ENCODE measurements around the gene ERLEC1. TPM values are rescaled to one million over a fixed set of nuclear protein-coding genes. Genes with fewer than 3 reads are reported as not detected.
"Not testable (repeated sequence)": the region's sequence is repeated elsewhere in the genome, so short reads cannot be mapped to it uniquely, and the experiment has no call there.

The ERLEC1 gene
- polyA plus RNA-seq, 1 donor from 2014 or later, result 88.6 TPM

DNA sequence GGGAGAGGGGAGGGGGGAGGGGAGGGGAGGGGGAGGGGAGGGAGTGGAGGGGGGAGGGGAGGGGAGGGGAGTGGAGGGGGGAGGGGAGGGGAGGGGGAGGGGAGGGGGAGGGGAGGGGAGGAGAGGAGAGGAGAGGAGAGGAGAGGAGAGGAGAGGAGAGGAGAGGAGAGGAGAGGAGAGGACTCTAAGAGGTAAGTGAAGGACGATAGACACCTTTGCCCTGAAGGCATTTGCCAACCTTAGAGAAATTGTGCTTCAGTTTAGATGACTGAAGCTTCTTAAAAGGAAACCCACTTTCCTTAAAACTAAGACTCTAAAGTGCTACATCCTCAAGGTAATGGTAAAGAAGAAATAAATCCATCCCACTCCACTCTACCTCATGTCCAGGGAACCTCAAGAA is 53.7 kb downstream of the ERLEC1 start:
- no peaks in the 10 kb centered on the region for H4K20me1 ChIP-seq (ENCODE audit: insufficient read depth)
- no peak overlapping the region for H3K27ac ChIP-seq (ENCODE audit: low read length)
- no peaks in the 10 kb centered on the region for H3F3A ChIP-seq (ENCODE audit: insufficient read depth, low read length, poor library complexity, severe bottlenecking)
- no peak overlapping the region for H2AFZ ChIP-seq (ENCODE audit: low read depth, low read length)
- H3K9ac ChIP-seq (ENCODE audit: low read length), result no peak overlapping the region
- no peak for TF ChIP-seq RAD21 (conservative IDR thresholded peaks at IDR 0.05)
- no peak for TF ChIP-seq SMC3 (conservative IDR thresholded peaks at IDR 0.05; ENCODE audit: poor library complexity)
- TF ChIP-seq POLR2AphosphoS5 (IDR thresholded peaks at IDR 0.05), result no peak
- TF ChIP-seq EP300 (conservative IDR thresholded peaks at IDR 0.05; ENCODE audit: poor library complexity, severe bottlenecking), result no peak
- TF ChIP-seq TAF1 (IDR thresholded peaks at IDR 0.05; ENCODE audit: low read depth), result no peak
- TF ChIP-seq, protein P1, sequence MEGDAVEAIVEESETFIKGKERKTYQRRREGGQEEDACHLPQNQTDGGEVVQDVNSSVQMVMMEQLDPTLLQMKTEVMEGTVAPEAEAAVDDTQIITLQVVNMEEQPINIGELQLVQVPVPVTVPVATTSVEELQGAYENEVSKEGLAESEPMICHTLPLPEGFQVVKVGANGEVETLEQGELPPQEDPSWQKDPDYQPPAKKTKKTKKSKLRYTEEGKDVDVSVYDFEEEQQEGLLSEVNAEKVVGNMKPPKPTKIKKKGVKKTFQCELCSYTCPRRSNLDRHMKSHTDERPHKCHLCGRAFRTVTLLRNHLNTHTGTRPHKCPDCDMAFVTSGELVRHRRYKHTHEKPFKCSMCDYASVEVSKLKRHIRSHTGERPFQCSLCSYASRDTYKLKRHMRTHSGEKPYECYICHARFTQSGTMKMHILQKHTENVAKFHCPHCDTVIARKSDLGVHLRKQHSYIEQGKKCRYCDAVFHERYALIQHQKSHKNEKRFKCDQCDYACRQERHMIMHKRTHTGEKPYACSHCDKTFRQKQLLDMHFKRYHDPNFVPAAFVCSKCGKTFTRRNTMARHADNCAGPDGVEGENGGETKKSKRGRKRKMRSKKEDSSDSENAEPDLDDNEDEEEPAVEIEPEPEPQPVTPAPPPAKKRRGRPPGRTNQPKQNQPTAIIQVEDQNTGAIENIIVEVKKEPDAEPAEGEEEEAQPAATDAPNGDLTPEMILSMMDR (IDR thresholded peaks at IDR 0.05; ENCODE audit: poor library complexity, severe bottlenecking), result no peak
- no peak for TF ChIP-seq EZH2 (IDR thresholded peaks at IDR 0.05; ENCODE audit: borderline replicate concordance, insufficient read depth, low read length, poor library complexity, severe bottlenecking)
- no peak for TF ChIP-seq MXI1 (conservative IDR thresholded peaks at IDR 0.05; ENCODE audit: poor library complexity, severe bottlenecking)
- TF ChIP-seq, protein P2, sequence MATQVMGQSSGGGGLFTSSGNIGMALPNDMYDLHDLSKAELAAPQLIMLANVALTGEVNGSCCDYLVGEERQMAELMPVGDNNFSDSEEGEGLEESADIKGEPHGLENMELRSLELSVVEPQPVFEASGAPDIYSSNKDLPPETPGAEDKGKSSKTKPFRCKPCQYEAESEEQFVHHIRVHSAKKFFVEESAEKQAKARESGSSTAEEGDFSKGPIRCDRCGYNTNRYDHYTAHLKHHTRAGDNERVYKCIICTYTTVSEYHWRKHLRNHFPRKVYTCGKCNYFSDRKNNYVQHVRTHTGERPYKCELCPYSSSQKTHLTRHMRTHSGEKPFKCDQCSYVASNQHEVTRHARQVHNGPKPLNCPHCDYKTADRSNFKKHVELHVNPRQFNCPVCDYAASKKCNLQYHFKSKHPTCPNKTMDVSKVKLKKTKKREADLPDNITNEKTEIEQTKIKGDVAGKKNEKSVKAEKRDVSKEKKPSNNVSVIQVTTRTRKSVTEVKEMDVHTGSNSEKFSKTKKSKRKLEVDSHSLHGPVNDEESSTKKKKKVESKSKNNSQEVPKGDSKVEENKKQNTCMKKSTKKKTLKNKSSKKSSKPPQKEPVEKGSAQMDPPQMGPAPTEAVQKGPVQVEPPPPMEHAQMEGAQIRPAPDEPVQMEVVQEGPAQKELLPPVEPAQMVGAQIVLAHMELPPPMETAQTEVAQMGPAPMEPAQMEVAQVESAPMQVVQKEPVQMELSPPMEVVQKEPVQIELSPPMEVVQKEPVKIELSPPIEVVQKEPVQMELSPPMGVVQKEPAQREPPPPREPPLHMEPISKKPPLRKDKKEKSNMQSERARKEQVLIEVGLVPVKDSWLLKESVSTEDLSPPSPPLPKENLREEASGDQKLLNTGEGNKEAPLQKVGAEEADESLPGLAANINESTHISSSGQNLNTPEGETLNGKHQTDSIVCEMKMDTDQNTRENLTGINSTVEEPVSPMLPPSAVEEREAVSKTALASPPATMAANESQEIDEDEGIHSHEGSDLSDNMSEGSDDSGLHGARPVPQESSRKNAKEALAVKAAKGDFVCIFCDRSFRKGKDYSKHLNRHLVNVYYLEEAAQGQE (IDR thresholded peaks at IDR 0.05; ENCODE audit: borderline replicate concordance), result no peak
- no peaks in the 10 kb centered on the region for H3K9me2 ChIP-seq (ENCODE audit: insufficient read depth, low read length)
- H3K36me3 ChIP-seq (ENCODE audit: insufficient read depth, low read length), result no peaks in the 10 kb centered on the region
- no peak overlapping the region for H3K4me3 ChIP-seq (ENCODE audit: low read length)
- no peak overlapping the region for H3K4me2 ChIP-seq (ENCODE audit: low read length)
- no peaks in the 10 kb centered on the region for H3K79me2 ChIP-seq (replicated peaks; ENCODE audit: insufficient read depth, low read length)
- no peaks in the 10 kb centered on the region for H3K27me3 ChIP-seq (ENCODE audit: insufficient read depth, low read depth, low read length)
- no peaks in the 10 kb centered on the region for H3K9me3 ChIP-seq (ENCODE audit: low read length)

DNA sequence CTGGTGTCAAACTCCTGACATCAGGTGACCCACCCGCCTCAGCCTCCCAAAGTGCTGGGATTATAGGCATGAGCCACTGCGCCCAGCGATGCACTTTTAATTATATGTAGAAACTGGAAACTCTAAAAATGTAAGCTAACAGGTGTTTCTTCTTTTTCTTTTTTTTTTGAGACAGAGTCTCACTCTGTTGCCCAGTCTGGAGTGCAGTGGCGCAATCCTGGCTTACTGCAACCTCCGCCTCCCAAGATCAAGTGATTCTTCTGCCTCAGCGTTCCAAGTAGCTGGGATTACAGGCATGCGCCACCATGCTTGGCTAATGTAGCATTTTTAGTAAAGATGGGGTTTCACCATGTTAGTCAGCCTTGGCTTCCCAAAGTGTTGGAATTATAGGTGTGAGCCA is 54.8 kb downstream of the ERLEC1 start:
- not testable (repeated sequence) for H4K20me1 ChIP-seq (ENCODE audit: insufficient read depth); H3K9ac ChIP-seq (ENCODE audit: low read length)

DNA sequence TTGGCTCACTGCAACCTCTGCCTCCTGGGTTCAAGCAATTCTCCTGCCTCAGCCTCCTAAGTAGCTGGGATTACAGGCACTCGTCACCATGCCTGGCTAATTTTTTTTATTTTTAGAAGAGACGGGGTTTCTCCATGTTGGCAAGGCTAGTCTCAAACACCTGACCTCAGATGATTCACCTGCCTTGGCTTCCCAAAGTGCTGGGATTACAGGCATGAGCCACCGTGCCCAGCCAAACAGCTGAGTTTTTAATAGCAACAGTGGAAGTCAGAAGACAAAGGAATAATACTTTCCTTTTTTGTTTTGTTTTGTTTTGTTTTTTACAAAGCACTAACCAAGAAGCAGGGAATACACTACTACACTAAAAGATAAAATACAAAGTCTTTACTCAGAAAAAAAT is 56.0 kb downstream of the ERLEC1 start:
- Histone ChIP-seq H3K36me3 (ENCODE audit: insufficient read depth, low read length) (no peaks in the 10 kb centered on the region), H3K9ac (ENCODE audit: low read length) (no peak overlapping the region), H3K9me2 (ENCODE audit: insufficient read depth, low read length) (no peaks in the 10 kb centered on the region), H3K4me3 (ENCODE audit: low read length) (no peak overlapping the region), H3K9me3 (ENCODE audit: low read length) (no peaks in the 10 kb centered on the region), H4K20me1 (ENCODE audit: insufficient read depth) (no peaks in the 10 kb centered on the region), H3K79me2 (replicated peaks; ENCODE audit: insufficient read depth, low read length) (no peaks in the 10 kb centered on the region), H2AFZ (ENCODE audit: low read depth, low read length) (no peak overlapping the region), H3K27me3 (ENCODE audit: insufficient read depth, low read depth, low read length) (no peaks in the 10 kb centered on the region), H3K27ac (ENCODE audit: low read length) (no peak overlapping the region), H3F3A (ENCODE audit: insufficient read depth, low read length, poor library complexity, severe bottlenecking) (no peaks in the 10 kb centered on the region), H3K4me2 (ENCODE audit: low read length) (no peak overlapping the region)
- no peak for TF ChIP-seq POLR2AphosphoS5 (IDR thresholded peaks at IDR 0.05)
- TF ChIP-seq RAD21 (conservative IDR thresholded peaks at IDR 0.05), result no peak
- TF ChIP-seq SMC3 (conservative IDR thresholded peaks at IDR 0.05; ENCODE audit: poor library complexity), result no peak
- TF ChIP-seq TAF1 (IDR thresholded peaks at IDR 0.05; ENCODE audit: low read depth), result no peak
- no peak for TF ChIP-seq EZH2 (IDR thresholded peaks at IDR 0.05; ENCODE audit: borderline replicate concordance, insufficient read depth, low read length, poor library complexity, severe bottlenecking)
- TF ChIP-seq, protein P2 (IDR thresholded peaks at IDR 0.05; ENCODE audit: borderline replicate concordance), result no peak
- no peak for TF ChIP-seq EP300 (conservative IDR thresholded peaks at IDR 0.05; ENCODE audit: poor library complexity, severe bottlenecking)
- TF ChIP-seq, protein P1 (IDR thresholded peaks at IDR 0.05; ENCODE audit: poor library complexity, severe bottlenecking), result no peak
- TF ChIP-seq MXI1 (conservative IDR thresholded peaks at IDR 0.05; ENCODE audit: poor library complexity, severe bottlenecking), result no peak

More for the DNA sequence above, 54.8 kb downstream of the ERLEC1 start:
- H3K27me3 ChIP-seq (ENCODE audit: insufficient read depth, low read depth, low read length); H3K4me3 ChIP-seq (ENCODE audit: low read length); H3K9me2 ChIP-seq (ENCODE audit: insufficient read depth, low read length); H3K36me3 ChIP-seq (ENCODE audit: insufficient read depth, low read length); H3K27ac ChIP-seq (ENCODE audit: low read length); H3K4me2 ChIP-seq (ENCODE audit: low read length); H2AFZ ChIP-seq (ENCODE audit: low read depth, low read length); H3F3A ChIP-seq (ENCODE audit: insufficient read depth, low read length, poor library complexity, severe bottlenecking); H3K79me2 ChIP-seq (replicated peaks; ENCODE audit: insufficient read depth, low read length); H3K9me3 ChIP-seq (ENCODE audit: low read length): not testable (repeated sequence)

Measured in neural cell (in vitro differentiated cells).